ENCODE results near the gene ALPP. TPM values are rescaled to one million over a fixed set of nuclear protein-coding genes. Genes with fewer than 3 reads are reported as not detected.

The ALPP gene
- polyA plus RNA-seq, 1 donor from 2014 or later: not detected

DNA sequence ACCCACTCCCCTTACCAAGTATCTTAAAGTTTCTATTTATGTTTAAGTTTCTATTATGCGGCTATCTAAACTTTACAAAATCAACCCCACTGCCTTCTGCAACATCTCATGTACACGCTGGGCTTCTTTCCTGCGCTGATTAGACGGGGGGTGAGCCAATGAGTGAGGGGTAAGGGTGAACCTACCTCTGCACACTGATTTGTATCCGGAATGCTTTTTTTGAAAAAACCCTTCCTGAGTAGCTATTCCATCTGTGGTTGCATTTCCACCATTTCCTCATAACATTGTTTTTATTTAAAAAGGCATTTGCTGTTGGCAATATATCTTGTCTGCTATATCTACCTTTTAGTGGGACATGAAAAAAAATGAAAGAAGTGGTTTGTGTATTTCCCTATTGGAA is 34.4 kb downstream of the ALPP start:
- TF ChIP-seq MXI1 (conservative IDR thresholded peaks at IDR 0.05; ENCODE audit: poor library complexity, severe bottlenecking): no peak
- no peak for TF ChIP-seq POLR2AphosphoS5 (IDR thresholded peaks at IDR 0.05)
- TF ChIP-seq, protein P1, sequence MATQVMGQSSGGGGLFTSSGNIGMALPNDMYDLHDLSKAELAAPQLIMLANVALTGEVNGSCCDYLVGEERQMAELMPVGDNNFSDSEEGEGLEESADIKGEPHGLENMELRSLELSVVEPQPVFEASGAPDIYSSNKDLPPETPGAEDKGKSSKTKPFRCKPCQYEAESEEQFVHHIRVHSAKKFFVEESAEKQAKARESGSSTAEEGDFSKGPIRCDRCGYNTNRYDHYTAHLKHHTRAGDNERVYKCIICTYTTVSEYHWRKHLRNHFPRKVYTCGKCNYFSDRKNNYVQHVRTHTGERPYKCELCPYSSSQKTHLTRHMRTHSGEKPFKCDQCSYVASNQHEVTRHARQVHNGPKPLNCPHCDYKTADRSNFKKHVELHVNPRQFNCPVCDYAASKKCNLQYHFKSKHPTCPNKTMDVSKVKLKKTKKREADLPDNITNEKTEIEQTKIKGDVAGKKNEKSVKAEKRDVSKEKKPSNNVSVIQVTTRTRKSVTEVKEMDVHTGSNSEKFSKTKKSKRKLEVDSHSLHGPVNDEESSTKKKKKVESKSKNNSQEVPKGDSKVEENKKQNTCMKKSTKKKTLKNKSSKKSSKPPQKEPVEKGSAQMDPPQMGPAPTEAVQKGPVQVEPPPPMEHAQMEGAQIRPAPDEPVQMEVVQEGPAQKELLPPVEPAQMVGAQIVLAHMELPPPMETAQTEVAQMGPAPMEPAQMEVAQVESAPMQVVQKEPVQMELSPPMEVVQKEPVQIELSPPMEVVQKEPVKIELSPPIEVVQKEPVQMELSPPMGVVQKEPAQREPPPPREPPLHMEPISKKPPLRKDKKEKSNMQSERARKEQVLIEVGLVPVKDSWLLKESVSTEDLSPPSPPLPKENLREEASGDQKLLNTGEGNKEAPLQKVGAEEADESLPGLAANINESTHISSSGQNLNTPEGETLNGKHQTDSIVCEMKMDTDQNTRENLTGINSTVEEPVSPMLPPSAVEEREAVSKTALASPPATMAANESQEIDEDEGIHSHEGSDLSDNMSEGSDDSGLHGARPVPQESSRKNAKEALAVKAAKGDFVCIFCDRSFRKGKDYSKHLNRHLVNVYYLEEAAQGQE (IDR thresholded peaks at IDR 0.05; ENCODE audit: borderline replicate concordance): no peak
- no peak for TF ChIP-seq EZH2 (IDR thresholded peaks at IDR 0.05; ENCODE audit: borderline replicate concordance, insufficient read depth, low read length, poor library complexity, severe bottlenecking)
- no peak for TF ChIP-seq EP300 (conservative IDR thresholded peaks at IDR 0.05; ENCODE audit: poor library complexity, severe bottlenecking)
- no peak for TF ChIP-seq TAF1 (IDR thresholded peaks at IDR 0.05; ENCODE audit: low read depth)
- TF ChIP-seq, protein P2, sequence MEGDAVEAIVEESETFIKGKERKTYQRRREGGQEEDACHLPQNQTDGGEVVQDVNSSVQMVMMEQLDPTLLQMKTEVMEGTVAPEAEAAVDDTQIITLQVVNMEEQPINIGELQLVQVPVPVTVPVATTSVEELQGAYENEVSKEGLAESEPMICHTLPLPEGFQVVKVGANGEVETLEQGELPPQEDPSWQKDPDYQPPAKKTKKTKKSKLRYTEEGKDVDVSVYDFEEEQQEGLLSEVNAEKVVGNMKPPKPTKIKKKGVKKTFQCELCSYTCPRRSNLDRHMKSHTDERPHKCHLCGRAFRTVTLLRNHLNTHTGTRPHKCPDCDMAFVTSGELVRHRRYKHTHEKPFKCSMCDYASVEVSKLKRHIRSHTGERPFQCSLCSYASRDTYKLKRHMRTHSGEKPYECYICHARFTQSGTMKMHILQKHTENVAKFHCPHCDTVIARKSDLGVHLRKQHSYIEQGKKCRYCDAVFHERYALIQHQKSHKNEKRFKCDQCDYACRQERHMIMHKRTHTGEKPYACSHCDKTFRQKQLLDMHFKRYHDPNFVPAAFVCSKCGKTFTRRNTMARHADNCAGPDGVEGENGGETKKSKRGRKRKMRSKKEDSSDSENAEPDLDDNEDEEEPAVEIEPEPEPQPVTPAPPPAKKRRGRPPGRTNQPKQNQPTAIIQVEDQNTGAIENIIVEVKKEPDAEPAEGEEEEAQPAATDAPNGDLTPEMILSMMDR (IDR thresholded peaks at IDR 0.05; ENCODE audit: poor library complexity, severe bottlenecking): no peak
- H3K27ac ChIP-seq (ENCODE audit: low read length): no peak overlapping the region
- H3K9me3 ChIP-seq (ENCODE audit: low read length): no peaks in the 10 kb centered on the region
- peaks cover 15% of the 10 kb centered on the region for H3K27me3 ChIP-seq (ENCODE audit: insufficient read depth, low read depth, low read length)
- H3K36me3 ChIP-seq (ENCODE audit: insufficient read depth, low read length): no peaks in the 10 kb centered on the region
- H3K9ac ChIP-seq (ENCODE audit: low read length): no peak overlapping the region
- no peaks in the 10 kb centered on the region for H3F3A ChIP-seq (ENCODE audit: insufficient read depth, low read length, poor library complexity, severe bottlenecking)
- H3K79me2 ChIP-seq (replicated peaks; ENCODE audit: insufficient read depth, low read length): no peaks in the 10 kb centered on the region
- H3K4me2 ChIP-seq (ENCODE audit: low read length): no peak overlapping the region
- H4K20me1 ChIP-seq (ENCODE audit: insufficient read depth): no peaks in the 10 kb centered on the region
- no peak overlapping the region for H2AFZ ChIP-seq (ENCODE audit: low read depth, low read length)
- H3K9me2 ChIP-seq (ENCODE audit: insufficient read depth, low read length): no peaks in the 10 kb centered on the region
- H3K4me3 ChIP-seq (ENCODE audit: low read length): no peak overlapping the region

DNA sequence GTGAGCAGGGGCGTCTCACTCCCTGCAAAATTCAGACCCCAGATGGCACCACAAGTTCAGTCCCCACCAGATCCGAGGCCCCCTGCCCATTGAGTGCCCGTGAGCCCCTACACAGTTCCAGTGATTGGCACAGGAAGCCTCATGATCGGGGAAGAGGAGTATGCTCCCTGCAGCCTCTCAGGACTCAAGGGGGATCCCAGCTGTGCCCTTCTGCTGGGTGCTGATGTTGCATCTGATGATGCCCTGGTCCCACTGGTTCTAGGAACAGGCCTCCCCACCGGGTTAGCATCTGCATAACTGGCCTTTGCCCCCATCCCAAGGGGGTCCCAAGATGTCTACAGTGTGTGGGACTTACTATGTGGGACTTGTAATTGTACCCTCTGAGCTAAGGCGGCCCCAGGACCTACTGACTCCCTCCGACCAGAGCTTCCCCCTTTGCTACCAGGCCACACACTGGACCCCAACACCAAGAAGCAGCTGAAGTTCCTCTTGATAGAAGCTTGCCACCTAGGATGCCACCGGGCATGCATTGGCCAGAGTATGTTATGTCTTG is 36.7 kb downstream of the ALPP start:
- Histone ChIP-seq H3K4me2 (ENCODE audit: low read length) (no peak overlapping the region), H3K27me3 (ENCODE audit: insufficient read depth, low read depth, low read length) (peaks cover 37% of the 10 kb centered on the region), H3K79me2 (replicated peaks; ENCODE audit: insufficient read depth, low read length) (no peaks in the 10 kb centered on the region), H3K27ac (ENCODE audit: low read length) (no peak overlapping the region), H3K9ac (ENCODE audit: low read length) (no peak overlapping the region), H3K36me3 (ENCODE audit: insufficient read depth, low read length) (no peaks in the 10 kb centered on the region), H3K9me3 (ENCODE audit: low read length) (no peaks in the 10 kb centered on the region), H3K4me3 (ENCODE audit: low read length) (no peak overlapping the region), H4K20me1 (ENCODE audit: insufficient read depth) (no peaks in the 10 kb centered on the region), H3F3A (ENCODE audit: insufficient read depth, low read length, poor library complexity, severe bottlenecking) (no peaks in the 10 kb centered on the region), H3K9me2 (ENCODE audit: insufficient read depth, low read length) (no peaks in the 10 kb centered on the region), H2AFZ (ENCODE audit: low read depth, low read length) (no peak overlapping the region)
- TF ChIP-seq TAF1 (IDR thresholded peaks at IDR 0.05; ENCODE audit: low read depth): no peak
- TF ChIP-seq RAD21 (conservative IDR thresholded peaks at IDR 0.05): no peak
- no peak for TF ChIP-seq POLR2AphosphoS5 (IDR thresholded peaks at IDR 0.05)
- no peak for TF ChIP-seq EP300 (conservative IDR thresholded peaks at IDR 0.05; ENCODE audit: poor library complexity, severe bottlenecking)
- no peak for TF ChIP-seq EZH2 (IDR thresholded peaks at IDR 0.05; ENCODE audit: borderline replicate concordance, insufficient read depth, low read length, poor library complexity, severe bottlenecking)
- TF ChIP-seq, protein P1 (IDR thresholded peaks at IDR 0.05; ENCODE audit: borderline replicate concordance): no peak
- TF ChIP-seq, protein P2 (IDR thresholded peaks at IDR 0.05; ENCODE audit: poor library complexity, severe bottlenecking): no peak
- TF ChIP-seq MXI1 (conservative IDR thresholded peaks at IDR 0.05; ENCODE audit: poor library complexity, severe bottlenecking): no peak
- no peak for TF ChIP-seq SMC3 (conservative IDR thresholded peaks at IDR 0.05; ENCODE audit: poor library complexity)

Measured in neural cell (in vitro differentiated cells).